Psoas muscle (tissue), 8 donors: ENCODE data around the gene RAMP1. TPM values are rescaled to one million over a fixed set of nuclear protein-coding genes. Genes with fewer than 3 reads are reported as not detected.
A peak's percentile ranks its signal among the peaks of the same experiment; 100 is the strongest.

Experiments
- ATAC-seq, 4 donors: fragments of 200-7000 bp; cut with Tn5 transposase; one replicate each; pipeline ENCODE4 v1.9.1; 2020; ENCODE audit warnings: moderate library complexity in 3 of 4, mild to moderate bottlenecking in 2 of 4
- DNase-seq, 2 donors: peaks; one replicate each; pipeline ENCODE4 v3.0.0-alpha.2; 2020
- H3K27ac ChIP-seq: fragments of 200-600 bp; one replicate; pipeline ENCODE4 v1.8.0; 2022
- H3K27me3 ChIP-seq, 3 donors: fragments of 200-600 bp in 1 of 3; one replicate each; pipeline versions ENCODE4 v1.6.1 to v1.8.0; 2013 to 2022; ENCODE audit warnings: low read length in 2 of 3, mild to moderate bottlenecking in 2 of 3, moderate library complexity in 1 of 3; ENCODE audit not compliant: insufficient read depth in 3 of 3
- H3K36me3 ChIP-seq, 2 donors: fragments of 200-600 bp in 1 of 2; one replicate each; pipeline versions ENCODE4 v1.6.1 to v1.8.0; 2013 to 2022; ENCODE audit warnings: low read depth in 1 of 2, mild to moderate bottlenecking in 1 of 2, moderate library complexity in 1 of 2; ENCODE audit not compliant: insufficient read depth in 1 of 2
- H3K4me1 ChIP-seq: fragments of 200-600 bp; one replicate; pipeline ENCODE4 v1.8.0; 2022
- H3K4me3 ChIP-seq: fragments of 200-600 bp; one replicate; pipeline ENCODE4 v1.8.0; 2022; ENCODE audit warnings: mild to moderate bottlenecking
- H3K9me3 ChIP-seq: fragments of 200-600 bp; one replicate; pipeline ENCODE4 v1.8.0; 2022
- CTCF ChIP-seq: fragments of 200-600 bp; IDR thresholded peaks from one replicate; pipeline ENCODE4 v1.8.0; 2022; ENCODE audit warnings: antibody characterized with exemption
- WGBS, 3 donors: extraction: QIAGEN DNeasy Blood & Tissue Kit; methylation state at CpG; one replicate each; pipeline versions ENCODE4 v1.1.6 to v1.1.7; 2013; 5-methylcytosine and 5-hydroxymethylcytosine counted together
- intact Hi-C, 2 donors: fragments of 100-400 bp; cut with DNase I; formaldehyde crosslinking; loops; one replicate each; pipeline versions ENCODE4 v1.11.0 to v1.14.2; 2022
- polyA plus RNA-seq, 3 donors: library from polyadenylated mRNA; stranded (reverse); fragments of 200-250 nt; gene quantifications; one replicate each; pipeline ENCODE4 v1.2.3, GENCODE V29; 2013
- total RNA-seq, 4 donors: library from RNA; stranded (reverse); fragmentation: NEBNext Ultra II Directional in 2 of 4; extraction: Animal tissue kit (Norgen Biotek cat#: 25700) in 2 of 4; gene quantifications; one replicate each; pipeline versions ENCODE4 v1.2.1 to v1.2.4, GENCODE V29; 2021 to 2023
- donor health status: healthy with polysubstance abuse.
- donor health status: DM: no; HTN: no; CAD: no; lungs with moderate emphysema.
- donor health status: Bipolar disorder and iron deficiency.
- donor health status: healthy.
- donor health status: DM: yes; HTN: yes; CAD: no.
- donor health status: DM: no; HTN: no; CAD: no.
- donor health status: DM: no; HTN: no; CAD: no.
- donor health status: DM: yes; HTN: yes; CAD: no.

The RAMP1 gene
- total and polyA plus RNA-seq, 7 donors, result 32.8 to 367 (median 91.9) TPM

GRCh38 chr2:237915576-237915975 lies 56.2 kb downstream of the RAMP1 start:
- Histone ChIP-seq H3K4me3 (no peak overlapping the region), H3K36me3 (no peaks in the 10 kb centered on the region), H3K4me1 (no peaks in the 10 kb centered on the region), H3K9me3 (no peaks in the 10 kb centered on the region), H3K27ac (no peak overlapping the region), H3K27me3 (no peaks in the 10 kb centered on the region)
- ATAC-seq (no peak), DNase-seq (no peak)
- WGBS, 3 donors, result 82 to 92% (median 85%) methylated on average over 10 of the region's 10 CpGs
- TF ChIP-seq CTCF, result no peak
- intact Hi-C loops, result no loop called here

GRCh38 chr2:237916296-237916695 lies 56.9 kb downstream of the RAMP1 start:
- ATAC-seq (no peak), DNase-seq (no peak)
- WGBS, 3 donors, result 92 to 94% (median 93%) methylated on average over 13 of the region's 13 CpGs
- Histone ChIP-seq H3K36me3 (no peaks in the 10 kb centered on the region), H3K27ac (no peak overlapping the region), H3K27me3 (no peaks in the 10 kb centered on the region), H3K4me3 (no peak overlapping the region), H3K4me1 (no peaks in the 10 kb centered on the region), H3K9me3 (no peaks in the 10 kb centered on the region)
- TF ChIP-seq CTCF, result no peak
- intact Hi-C loops, result no loop called here

GRCh38 chr2:237917696-237918374 lies 58.4 kb downstream of the RAMP1 start:
- no peaks in the 10 kb centered on the region for H3K36me3 ChIP-seq
- DNase-seq (no peak), ATAC-seq (no peak)
- no peak overlapping the region for H3K4me3 ChIP-seq
- H3K27me3 ChIP-seq, result no peaks in the 10 kb centered on the region
- intact Hi-C loops, result no loop called here
- no peaks in the 10 kb centered on the region for H3K4me1 ChIP-seq
- WGBS, 3 donors, result 89 to 94% (median 92%) methylated on average over 5 of the region's 5 CpGs
- no peak for TF ChIP-seq CTCF
- no peak overlapping the region for H3K27ac ChIP-seq
- H3K9me3 ChIP-seq, result no peaks in the 10 kb centered on the region

- DNase-seq (no peak), ATAC-seq (no peak)
- intact Hi-C loops, result no loop called here
- Histone ChIP-seq H3K36me3 (no peaks in the 10 kb centered on the region), H3K27me3 (no peaks in the 10 kb centered on the region), H3K4me3 (no peak overlapping the region), H3K9me3 (no peaks in the 10 kb centered on the region), H3K4me1 (no peaks in the 10 kb centered on the region), H3K27ac (peak overlapping the region; percentile 36)
- no peak for TF ChIP-seq CTCF
- 60 to 67% (median 60%) methylated on average over 6 of the region's 6 CpGs for WGBS, 3 donors
Observed at GRCh38 chr2:237919593-237919992, 60.2 kb downstream of the RAMP1 start.

GRCh38 chr2:237920673-237921072 lies 61.2 kb downstream of the RAMP1 start:
- intact Hi-C loops, result no loop called here
- ATAC-seq, result peak in 1 of 4 donors; percentile 35
- H3K36me3 ChIP-seq, result no peaks in the 10 kb centered on the region

More at GRCh38 chr2:237920673-237921072, 61.2 kb downstream of the RAMP1 start:
- whole genome bisulfite sequencing, 3 donors, result 69 to 74% (median 69%) methylated on average over 14 of the region's 14 CpGs
- Histone ChIP-seq H3K27me3 (no peaks in the 10 kb centered on the region), H3K4me3 (no peak overlapping the region), H3K4me1 (no peaks in the 10 kb centered on the region), H3K9me3 (no peaks in the 10 kb centered on the region), H3K27ac (no peak overlapping the region)
- DNase-seq, result no peak
- TF ChIP-seq CTCF, result no peak
